ENCODE data around the gene DPP3.

- TF ChIP-seq MAX (IDR thresholded peaks at IDR 0.05; ENCODE audit: low read depth, low read length) (no peak), CTCF (IDR thresholded peaks at IDR 0.05; ENCODE audit: low read depth, low read length) (no peak), POLR2A (IDR thresholded peaks at IDR 0.05; ENCODE audit: extremely low read depth, insufficient read length) (no peak), MYC (IDR thresholded peaks at IDR 0.05; ENCODE audit: low read depth, low read length) (no peak)
Measured at GRCh38 chr11:66476173-66476840, 3.9 kb upstream of the DPP3 start.

All from NB4 (cell line).